SU-DHL-6 (cell line): ENCODE results near the gene MALSU1.

Experiments
- H2AFZ ChIP-seq: fragments of 200-600 bp; sonication (generic); 2 replicates; pipeline ENCODE4 v1.6.1; 2014; ENCODE audit warnings: low read depth, mild to moderate bottlenecking, moderate library complexity, mixed read lengths, antibody characterized with exemption, low read length; ENCODE audit not compliant: severe bottlenecking
- H3F3A ChIP-seq: fragments of 200-600 bp; shearing (Covaris generic); 2 replicates; pipeline ENCODE4 v1.6.0; 2016; ENCODE audit warnings: antibody characterized with exemption, mild to moderate bottlenecking; ENCODE audit not compliant: insufficient read depth
- H3K27ac ChIP-seq: fragments of 200-600 bp; sonication (generic); 2 replicates; pipeline ENCODE4 v1.5.1; 2016; ENCODE audit warnings: low read depth, mild to moderate bottlenecking, low read length, moderate library complexity, mixed read lengths
- H3K27me3 ChIP-seq: fragments of 200-600 bp; sonication (generic), shearing (Covaris generic); 2 replicates; pipeline ENCODE4 v1.6.0; 2014; ENCODE audit warnings: mild to moderate bottlenecking, low read length
- H3K36me3 ChIP-seq: fragments of 200-600 bp; sonication (generic); 2 replicates; pipeline ENCODE4 v1.6.1; 2014; ENCODE audit warnings: mild to moderate bottlenecking, low read length, mixed read lengths
- H3K4me2 ChIP-seq: fragments of 300-600, 200-600 bp; shearing (Covaris generic), sonication (generic); 2 replicates; pipeline ENCODE4 v1.6.0; 2014; ENCODE audit warnings: low read length, low read depth, mild to moderate bottlenecking; ENCODE audit not compliant: poor library complexity, severe bottlenecking
- H3K4me3 ChIP-seq: fragments of 200-600 bp; sonication (generic); 2 replicates; pipeline ENCODE4 v1.5.1; 2014; ENCODE audit warnings: antibody characterized with exemption, low read length, mild to moderate bottlenecking, mixed read lengths; ENCODE audit not compliant: insufficient read depth, poor library complexity, severe bottlenecking
- H3K79me2 ChIP-seq: fragments of 200-600 bp; sonication (generic); 2 replicates; pipeline ENCODE4 v1.6.1; 2014; ENCODE audit warnings: mild to moderate bottlenecking, low read length, moderate library complexity; ENCODE audit not compliant: insufficient read depth
- H3K9ac ChIP-seq: fragments of 200-600 bp; sonication (generic); 2 replicates; pipeline ENCODE4 v1.7.0; 2014; ENCODE audit warnings: mild to moderate bottlenecking, low read length
- H3K9me2 ChIP-seq: fragments of 200-600 bp; sonication (generic); replicated peaks from 2 replicates; pipeline ENCODE4 v1.6.1; 2014; ENCODE audit warnings: low read length; ENCODE audit not compliant: insufficient read depth
- H3K9me3 ChIP-seq: fragments of 200-600 bp; sonication (generic); 2 replicates; pipeline ENCODE4 v1.6.1; 2014; ENCODE audit warnings: low read length, mixed read lengths; ENCODE audit not compliant: insufficient read depth
- H4K20me1 ChIP-seq: fragments of 200-600 bp; sonication (generic); 2 replicates; pipeline ENCODE4 v1.6.1; 2014; ENCODE audit warnings: low read depth, mild to moderate bottlenecking, antibody characterized with exemption, low read length, moderate library complexity, mixed read lengths
- EZH2phosphoT487 ChIP-seq: fragments of 200-600 bp; sonication (generic), shearing (Covaris generic); conservative IDR thresholded peaks from 2 replicates; pipeline ENCODE4 v1.6.1; 2018; ENCODE audit warnings: mild to moderate bottlenecking, antibody characterized with exemption, low read length, moderate library complexity, mixed read lengths
- TF ChIP-seq, protein P1 (sequence below): fragments of 200-600 bp; sonication (generic); IDR thresholded peaks from one replicate; pipeline ENCODE4 v1.5.1; 2017; ENCODE audit warnings: antibody characterized with exemption, mild to moderate bottlenecking, low read length, moderate library complexity; ENCODE audit not compliant: insufficient read depth, poor library complexity, severe bottlenecking

Gene MALSU1

DNA sequence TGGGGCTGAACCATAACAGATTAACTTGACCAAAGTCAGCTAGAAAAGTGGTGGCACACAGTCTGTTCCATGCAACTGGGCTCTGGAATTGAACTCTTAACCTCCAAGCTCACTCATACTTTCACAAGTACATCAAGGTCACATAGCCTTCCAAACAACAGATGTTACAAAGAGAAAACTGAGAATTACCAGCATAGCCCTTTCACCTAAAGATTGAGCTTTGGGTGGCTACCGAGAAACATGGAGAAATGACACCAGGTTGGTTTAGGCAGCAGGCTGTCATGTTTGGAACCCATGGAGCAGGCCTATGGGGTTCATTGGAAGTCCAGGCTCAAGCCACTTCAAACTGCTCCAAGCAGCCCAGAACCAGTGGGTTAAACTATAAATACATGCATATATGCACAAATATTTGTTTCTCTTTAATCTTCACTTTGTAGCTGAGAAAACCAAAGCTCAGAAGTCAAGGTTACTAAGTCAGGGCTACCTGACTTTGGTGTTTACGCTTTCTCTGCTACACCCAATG lies 59.1 kb downstream of the MALSU1 start:
- peaks cover 36% of the 10 kb centered on the region for H3K36me3 ChIP-seq
- no peaks in the 10 kb centered on the region for H4K20me1 ChIP-seq
- peak overlapping the region; percentile 85 for H3K27ac ChIP-seq
- H3K4me2 ChIP-seq = peak overlapping the region; percentile 35
- peak overlapping the region; percentile 36 for H3K9ac ChIP-seq
- H3K9me2 ChIP-seq = no peaks in the 10 kb centered on the region
- TF ChIP-seq EZH2phosphoT487 = no peak
- TF ChIP-seq, protein P1, sequence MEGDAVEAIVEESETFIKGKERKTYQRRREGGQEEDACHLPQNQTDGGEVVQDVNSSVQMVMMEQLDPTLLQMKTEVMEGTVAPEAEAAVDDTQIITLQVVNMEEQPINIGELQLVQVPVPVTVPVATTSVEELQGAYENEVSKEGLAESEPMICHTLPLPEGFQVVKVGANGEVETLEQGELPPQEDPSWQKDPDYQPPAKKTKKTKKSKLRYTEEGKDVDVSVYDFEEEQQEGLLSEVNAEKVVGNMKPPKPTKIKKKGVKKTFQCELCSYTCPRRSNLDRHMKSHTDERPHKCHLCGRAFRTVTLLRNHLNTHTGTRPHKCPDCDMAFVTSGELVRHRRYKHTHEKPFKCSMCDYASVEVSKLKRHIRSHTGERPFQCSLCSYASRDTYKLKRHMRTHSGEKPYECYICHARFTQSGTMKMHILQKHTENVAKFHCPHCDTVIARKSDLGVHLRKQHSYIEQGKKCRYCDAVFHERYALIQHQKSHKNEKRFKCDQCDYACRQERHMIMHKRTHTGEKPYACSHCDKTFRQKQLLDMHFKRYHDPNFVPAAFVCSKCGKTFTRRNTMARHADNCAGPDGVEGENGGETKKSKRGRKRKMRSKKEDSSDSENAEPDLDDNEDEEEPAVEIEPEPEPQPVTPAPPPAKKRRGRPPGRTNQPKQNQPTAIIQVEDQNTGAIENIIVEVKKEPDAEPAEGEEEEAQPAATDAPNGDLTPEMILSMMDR = no peak
- peaks cover 5% of the 10 kb centered on the region; the same call in 1 of the 2 replicates for H3K9me3 ChIP-seq
- H3K4me3 ChIP-seq = no peak overlapping the region
- H3F3A ChIP-seq = peaks cover 68% of the 10 kb centered on the region
- no peak overlapping the region for H2AFZ ChIP-seq
- H3K79me2 ChIP-seq = peaks cover 93% of the 10 kb centered on the region
- H3K27me3 ChIP-seq = no peaks in the 10 kb centered on the region
